ENCODE measurements around the gene SLX4IP. TPM values are rescaled to one million over a fixed set of nuclear protein-coding genes. Genes with fewer than 3 reads are reported as not detected.

SLX4IP gene
- total and polyA plus RNA-seq, 2 of the 13 experiments (the other 11 are each of a cell fraction or from before 2014, with no cell fraction given) = 3.6 to 7.3 TPM

DNA sequence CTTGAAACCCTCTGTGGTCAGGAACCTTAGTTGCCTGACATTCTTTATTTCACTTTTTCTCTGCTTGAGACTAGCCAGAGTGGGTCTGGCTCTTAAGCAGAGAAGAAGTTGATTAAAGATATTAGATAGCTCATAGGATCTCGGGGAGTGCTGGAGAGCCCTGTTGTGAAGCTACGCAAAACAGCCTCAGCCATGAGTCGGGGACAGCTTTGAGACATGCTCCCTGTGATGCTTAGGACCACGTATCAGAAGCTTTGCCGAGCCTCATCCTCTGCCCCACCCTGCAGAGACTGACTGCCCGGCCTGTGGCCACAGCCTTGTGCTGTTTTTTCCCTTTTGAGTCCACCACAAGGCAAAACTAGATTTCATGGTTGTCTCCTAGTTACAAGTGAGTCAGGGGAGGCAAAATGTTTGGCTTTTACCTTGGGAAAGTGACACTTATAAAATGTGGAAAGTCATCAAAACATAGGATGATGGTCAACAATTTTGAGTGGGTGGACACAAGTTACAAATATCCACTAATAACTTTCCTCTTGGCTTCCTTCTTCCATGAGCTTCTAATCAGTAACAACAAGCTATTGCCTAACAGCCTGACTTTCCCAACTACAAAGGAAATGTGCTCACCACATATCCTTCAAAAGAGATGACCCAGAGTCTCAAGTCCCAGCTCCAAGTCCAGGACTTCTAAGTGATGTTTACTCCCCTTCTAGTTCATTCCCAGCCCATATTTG lies 130.3 kb downstream of the SLX4IP start (continued):
- TF ChIP-seq, protein P1, sequence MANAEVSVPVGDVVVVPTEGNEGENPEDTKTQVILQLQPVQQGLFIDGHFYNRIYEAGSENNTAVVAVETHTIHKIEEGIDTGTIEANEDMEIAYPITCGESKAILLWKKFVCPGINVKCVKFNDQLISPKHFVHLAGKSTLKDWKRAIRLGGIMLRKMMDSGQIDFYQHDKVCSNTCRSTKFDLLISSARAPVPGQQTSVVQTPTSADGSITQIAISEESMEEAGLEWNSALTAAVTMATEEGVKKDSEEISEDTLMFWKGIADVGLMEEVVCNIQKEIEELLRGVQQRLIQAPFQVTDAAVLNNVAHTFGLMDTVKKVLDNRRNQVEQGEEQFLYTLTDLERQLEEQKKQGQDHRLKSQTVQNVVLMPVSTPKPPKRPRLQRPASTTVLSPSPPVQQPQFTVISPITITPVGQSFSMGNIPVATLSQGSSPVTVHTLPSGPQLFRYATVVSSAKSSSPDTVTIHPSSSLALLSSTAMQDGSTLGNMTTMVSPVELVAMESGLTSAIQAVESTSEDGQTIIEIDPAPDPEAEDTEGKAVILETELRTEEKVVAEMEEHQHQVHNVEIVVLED (CRISPR knock-in tag; IDR thresholded peaks at IDR 0.05; ENCODE audit: borderline replicate concordance) = peak; percentile 58; the same call in 1 of the 2 replicates
- TF ChIP-seq, protein P2, sequence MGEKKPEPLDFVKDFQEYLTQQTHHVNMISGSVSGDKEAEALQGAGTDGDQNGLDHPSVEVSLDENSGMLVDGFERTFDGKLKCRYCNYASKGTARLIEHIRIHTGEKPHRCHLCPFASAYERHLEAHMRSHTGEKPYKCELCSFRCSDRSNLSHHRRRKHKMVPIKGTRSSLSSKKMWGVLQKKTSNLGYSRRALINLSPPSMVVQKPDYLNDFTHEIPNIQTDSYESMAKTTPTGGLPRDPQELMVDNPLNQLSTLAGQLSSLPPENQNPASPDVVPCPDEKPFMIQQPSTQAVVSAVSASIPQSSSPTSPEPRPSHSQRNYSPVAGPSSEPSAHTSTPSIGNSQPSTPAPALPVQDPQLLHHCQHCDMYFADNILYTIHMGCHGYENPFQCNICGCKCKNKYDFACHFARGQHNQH (CRISPR knock-in tag; IDR thresholded peaks at IDR 0.05) = peak; percentile 66; the same call in 1 of the 2 replicates
- TF ChIP-seq SP4 (CRISPR knock-in tag; IDR thresholded peaks at IDR 0.05) (no peak; the same call in 1 of the 2 replicates), ZFP62 (CRISPR knock-in tag; IDR thresholded peaks at IDR 0.05) (no peak), ZNF703 (CRISPR knock-in tag; IDR thresholded peaks at IDR 0.05; ENCODE audit: borderline replicate concordance) (no peak), NPAS2 (CRISPR knock-in tag; IDR thresholded peaks at IDR 0.05; ENCODE audit: borderline replicate concordance) (no peak), ZFP82 (CRISPR knock-in tag; IDR thresholded peaks at IDR 0.05; ENCODE audit: borderline replicate concordance) (0 out of 2 replicates have a peak, but pooled peaks have one; percentile 35), NFIC (IDR thresholded peaks at IDR 0.05; ENCODE audit: low read length) (peak; percentile 96), FOXK1 (CRISPR knock-in tag; IDR thresholded peaks at IDR 0.05; ENCODE audit: borderline replicate concordance, low read depth) (peak; percentile 98), ZNF549 (CRISPR knock-in tag; IDR thresholded peaks at IDR 0.05) (no peak), MIXL1 (CRISPR knock-in tag; IDR thresholded peaks at IDR 0.05) (peak; percentile 98), GATAD2A (CRISPR knock-in tag; IDR thresholded peaks at IDR 0.05) (peak; percentile 100), NFYB (CRISPR knock-in tag; IDR thresholded peaks at IDR 0.05) (no peak), TRIM24 (CRISPR knock-in tag; IDR thresholded peaks at IDR 0.05) (peak; percentile 97), PHF21A (CRISPR knock-in tag; IDR thresholded peaks at IDR 0.05) (peak; percentile 81)
- TF ChIP-seq, protein P3, sequence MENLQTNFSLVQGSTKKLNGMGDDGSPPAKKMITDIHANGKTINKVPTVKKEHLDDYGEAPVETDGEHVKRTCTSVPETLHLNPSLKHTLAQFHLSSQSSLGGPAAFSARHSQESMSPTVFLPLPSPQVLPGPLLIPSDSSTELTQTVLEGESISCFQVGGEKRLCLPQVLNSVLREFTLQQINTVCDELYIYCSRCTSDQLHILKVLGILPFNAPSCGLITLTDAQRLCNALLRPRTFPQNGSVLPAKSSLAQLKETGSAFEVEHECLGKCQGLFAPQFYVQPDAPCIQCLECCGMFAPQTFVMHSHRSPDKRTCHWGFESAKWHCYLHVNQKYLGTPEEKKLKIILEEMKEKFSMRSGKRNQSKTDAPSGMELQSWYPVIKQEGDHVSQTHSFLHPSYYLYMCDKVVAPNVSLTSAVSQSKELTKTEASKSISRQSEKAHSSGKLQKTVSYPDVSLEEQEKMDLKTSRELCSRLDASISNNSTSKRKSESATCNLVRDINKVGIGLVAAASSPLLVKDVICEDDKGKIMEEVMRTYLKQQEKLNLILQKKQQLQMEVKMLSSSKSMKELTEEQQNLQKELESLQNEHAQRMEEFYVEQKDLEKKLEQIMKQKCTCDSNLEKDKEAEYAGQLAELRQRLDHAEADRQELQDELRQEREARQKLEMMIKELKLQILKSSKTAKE (CRISPR knock-in tag; IDR thresholded peaks at IDR 0.05; ENCODE audit: borderline replicate concordance) = peak; percentile 44; the same call in 1 of the 2 replicates
- TF ChIP-seq, protein P4, sequence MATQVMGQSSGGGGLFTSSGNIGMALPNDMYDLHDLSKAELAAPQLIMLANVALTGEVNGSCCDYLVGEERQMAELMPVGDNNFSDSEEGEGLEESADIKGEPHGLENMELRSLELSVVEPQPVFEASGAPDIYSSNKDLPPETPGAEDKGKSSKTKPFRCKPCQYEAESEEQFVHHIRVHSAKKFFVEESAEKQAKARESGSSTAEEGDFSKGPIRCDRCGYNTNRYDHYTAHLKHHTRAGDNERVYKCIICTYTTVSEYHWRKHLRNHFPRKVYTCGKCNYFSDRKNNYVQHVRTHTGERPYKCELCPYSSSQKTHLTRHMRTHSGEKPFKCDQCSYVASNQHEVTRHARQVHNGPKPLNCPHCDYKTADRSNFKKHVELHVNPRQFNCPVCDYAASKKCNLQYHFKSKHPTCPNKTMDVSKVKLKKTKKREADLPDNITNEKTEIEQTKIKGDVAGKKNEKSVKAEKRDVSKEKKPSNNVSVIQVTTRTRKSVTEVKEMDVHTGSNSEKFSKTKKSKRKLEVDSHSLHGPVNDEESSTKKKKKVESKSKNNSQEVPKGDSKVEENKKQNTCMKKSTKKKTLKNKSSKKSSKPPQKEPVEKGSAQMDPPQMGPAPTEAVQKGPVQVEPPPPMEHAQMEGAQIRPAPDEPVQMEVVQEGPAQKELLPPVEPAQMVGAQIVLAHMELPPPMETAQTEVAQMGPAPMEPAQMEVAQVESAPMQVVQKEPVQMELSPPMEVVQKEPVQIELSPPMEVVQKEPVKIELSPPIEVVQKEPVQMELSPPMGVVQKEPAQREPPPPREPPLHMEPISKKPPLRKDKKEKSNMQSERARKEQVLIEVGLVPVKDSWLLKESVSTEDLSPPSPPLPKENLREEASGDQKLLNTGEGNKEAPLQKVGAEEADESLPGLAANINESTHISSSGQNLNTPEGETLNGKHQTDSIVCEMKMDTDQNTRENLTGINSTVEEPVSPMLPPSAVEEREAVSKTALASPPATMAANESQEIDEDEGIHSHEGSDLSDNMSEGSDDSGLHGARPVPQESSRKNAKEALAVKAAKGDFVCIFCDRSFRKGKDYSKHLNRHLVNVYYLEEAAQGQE (IDR thresholded peaks at IDR 0.05; ENCODE audit: borderline replicate concordance in 1 of 2, low read depth in 1 of 2, low read length in 2 of 2) = peak in 1 of 2 experiments; percentile 75; a peak in 1 of 4 replicates
- TF ChIP-seq, protein P5, sequence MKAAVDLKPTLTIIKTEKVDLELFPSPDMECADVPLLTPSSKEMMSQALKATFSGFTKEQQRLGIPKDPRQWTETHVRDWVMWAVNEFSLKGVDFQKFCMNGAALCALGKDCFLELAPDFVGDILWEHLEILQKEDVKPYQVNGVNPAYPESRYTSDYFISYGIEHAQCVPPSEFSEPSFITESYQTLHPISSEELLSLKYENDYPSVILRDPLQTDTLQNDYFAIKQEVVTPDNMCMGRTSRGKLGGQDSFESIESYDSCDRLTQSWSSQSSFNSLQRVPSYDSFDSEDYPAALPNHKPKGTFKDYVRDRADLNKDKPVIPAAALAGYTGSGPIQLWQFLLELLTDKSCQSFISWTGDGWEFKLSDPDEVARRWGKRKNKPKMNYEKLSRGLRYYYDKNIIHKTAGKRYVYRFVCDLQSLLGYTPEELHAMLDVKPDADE (CRISPR knock-in tag; IDR thresholded peaks at IDR 0.05) = no peak
- TF ChIP-seq, protein P6, sequence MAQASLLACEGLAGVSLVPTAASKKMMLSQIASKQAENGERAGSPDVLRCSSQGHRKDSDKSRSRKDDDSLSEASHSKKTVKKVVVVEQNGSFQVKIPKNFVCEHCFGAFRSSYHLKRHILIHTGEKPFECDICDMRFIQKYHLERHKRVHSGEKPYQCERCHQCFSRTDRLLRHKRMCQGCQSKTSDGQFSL (CRISPR knock-in tag; IDR thresholded peaks at IDR 0.05) = peak; percentile 16; the same call in 1 of the 2 replicates
